Central memory CD8-positive, alpha-beta T cell (primary cell): ENCODE results near the gene VSTM1.

Experiments used
- ATAC-seq: fragments of 150-1000 bp; cut with Tn5 transposase; replicated peaks from 2 replicates; pipeline ENCODE4 v1.10.0; 2022; ENCODE audit warnings: mild to moderate bottlenecking, moderate FRiP score, moderate number of reproducible peaks; ENCODE audit not compliant: poor library complexity, severe bottlenecking; ENCODE audit errors: extremely low read depth
- DNase-seq, 2 donors: peaks; one replicate each; pipeline ENCODE4 v3.0.0; 2021; ENCODE audit warnings: low spot score in 2 of 2
- H3K27ac Mint-ChIP-seq: one replicate; pipeline ENCODE4 v1.8.0; 2022; ENCODE audit warnings: low read depth, mild to moderate bottlenecking, moderate library complexity, mixed read lengths
- H3K27me3 Mint-ChIP-seq: one replicate; pipeline ENCODE4 v1.8.0; 2022; ENCODE audit warnings: mixed read lengths
- H3K36me3 Mint-ChIP-seq: one replicate; pipeline ENCODE4 v1.8.0; 2022; ENCODE audit warnings: mild to moderate bottlenecking, moderate library complexity, mixed read lengths; ENCODE audit not compliant: insufficient read depth
- H3K4me1 Mint-ChIP-seq: one replicate; pipeline ENCODE4 v1.8.0; 2022; ENCODE audit warnings: mixed read lengths
- H3K4me3 Mint-ChIP-seq: one replicate; pipeline ENCODE4 v1.8.0; 2022; ENCODE audit warnings: mild to moderate bottlenecking, moderate library complexity, mixed read lengths
- H3K9me3 Mint-ChIP-seq: one replicate; pipeline ENCODE4 v1.8.0; 2022; ENCODE audit warnings: mixed read lengths

VSTM1 gene

DNA sequence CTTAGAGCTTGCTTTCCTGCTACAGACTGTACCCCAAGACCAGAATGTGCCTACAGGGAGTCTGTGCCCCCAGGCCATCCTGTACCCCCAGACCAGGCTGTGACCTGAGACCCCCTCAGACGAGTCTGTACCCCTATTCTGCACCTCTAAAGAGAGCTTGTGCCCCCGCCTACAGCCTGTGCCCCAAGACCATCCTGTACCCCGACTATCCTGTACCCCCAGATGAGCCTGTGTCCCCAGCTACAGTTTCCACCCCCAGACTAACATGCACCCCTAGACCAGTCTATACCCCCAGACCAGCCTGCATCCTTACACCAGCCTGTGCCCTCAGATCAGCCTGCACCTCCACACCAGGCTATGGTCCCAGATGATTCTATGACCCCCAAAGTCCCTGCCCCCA lies 70.2 kb downstream of the VSTM1 start:
- Mint-ChIP-seq H3K4me3 (no peak overlapping the region), H3K4me1 (no peaks in the 10 kb centered on the region), H3K27ac (no peak overlapping the region), H3K27me3 (peaks cover 59% of the 10 kb centered on the region), H3K9me3 (no peaks in the 10 kb centered on the region), H3K36me3 (peaks cover 2% of the 10 kb centered on the region)
- ATAC-seq (no peak), DNase-seq (no peak)

DNA sequence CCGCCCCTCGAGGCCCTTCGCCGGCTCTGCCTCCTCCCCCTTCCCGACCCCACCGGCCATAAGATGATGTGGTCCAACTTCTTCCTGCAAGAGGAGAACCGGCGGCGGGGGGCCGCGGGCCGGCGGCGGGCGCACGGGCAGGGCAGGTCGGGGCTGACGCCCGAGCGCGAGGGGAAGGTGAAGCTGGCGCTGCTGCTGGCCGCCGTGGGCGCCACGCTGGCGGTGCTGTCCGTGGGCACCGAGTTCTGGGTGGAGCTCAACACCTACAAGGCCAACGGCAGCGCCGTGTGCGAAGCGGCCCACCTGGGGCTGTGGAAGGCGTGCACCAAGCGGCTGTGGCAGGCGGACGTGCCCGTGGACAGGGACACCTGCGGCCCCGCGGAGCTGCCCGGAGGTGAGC lies 70.9 kb downstream of the VSTM1 start:
- Mint-ChIP-seq H3K4me1 (no peaks in the 10 kb centered on the region), H3K9me3 (no peaks in the 10 kb centered on the region), H3K36me3 (no peaks in the 10 kb centered on the region), H3K27ac (no peak overlapping the region), H3K27me3 (peaks cover 56% of the 10 kb centered on the region), H3K4me3 (no peak overlapping the region)
- no peak for ATAC-seq
- DNase-seq = no peak

DNA sequence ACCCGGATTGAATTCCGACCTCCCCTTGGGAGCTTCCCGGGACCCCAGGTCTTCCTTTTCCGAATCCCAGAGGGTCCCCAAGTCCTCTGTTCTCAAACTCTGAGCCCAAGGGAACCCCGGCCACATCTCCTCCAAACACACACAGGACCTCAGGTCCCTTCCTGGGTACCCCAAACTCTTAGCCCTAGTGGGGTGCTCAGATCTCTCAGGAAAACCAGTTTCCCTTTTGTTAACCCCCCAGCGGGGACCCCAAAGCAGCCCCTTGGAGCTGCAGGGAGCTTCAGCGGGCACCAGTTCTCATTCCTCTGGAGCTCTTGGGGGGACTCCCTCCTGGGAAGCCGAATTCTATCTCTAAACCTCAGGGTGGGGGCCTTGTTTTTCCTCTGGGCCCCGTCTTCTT lies 71.5 kb downstream of the VSTM1 start:
- ATAC-seq = no peak
- Mint-ChIP-seq H3K27ac (no peak overlapping the region), H3K4me3 (peak overlapping the region; percentile 60), H3K9me3 (no peaks in the 10 kb centered on the region), H3K4me1 (no peaks in the 10 kb centered on the region), H3K36me3 (no peaks in the 10 kb centered on the region), H3K27me3 (peaks cover 50% of the 10 kb centered on the region)
- no peak for DNase-seq

DNA sequence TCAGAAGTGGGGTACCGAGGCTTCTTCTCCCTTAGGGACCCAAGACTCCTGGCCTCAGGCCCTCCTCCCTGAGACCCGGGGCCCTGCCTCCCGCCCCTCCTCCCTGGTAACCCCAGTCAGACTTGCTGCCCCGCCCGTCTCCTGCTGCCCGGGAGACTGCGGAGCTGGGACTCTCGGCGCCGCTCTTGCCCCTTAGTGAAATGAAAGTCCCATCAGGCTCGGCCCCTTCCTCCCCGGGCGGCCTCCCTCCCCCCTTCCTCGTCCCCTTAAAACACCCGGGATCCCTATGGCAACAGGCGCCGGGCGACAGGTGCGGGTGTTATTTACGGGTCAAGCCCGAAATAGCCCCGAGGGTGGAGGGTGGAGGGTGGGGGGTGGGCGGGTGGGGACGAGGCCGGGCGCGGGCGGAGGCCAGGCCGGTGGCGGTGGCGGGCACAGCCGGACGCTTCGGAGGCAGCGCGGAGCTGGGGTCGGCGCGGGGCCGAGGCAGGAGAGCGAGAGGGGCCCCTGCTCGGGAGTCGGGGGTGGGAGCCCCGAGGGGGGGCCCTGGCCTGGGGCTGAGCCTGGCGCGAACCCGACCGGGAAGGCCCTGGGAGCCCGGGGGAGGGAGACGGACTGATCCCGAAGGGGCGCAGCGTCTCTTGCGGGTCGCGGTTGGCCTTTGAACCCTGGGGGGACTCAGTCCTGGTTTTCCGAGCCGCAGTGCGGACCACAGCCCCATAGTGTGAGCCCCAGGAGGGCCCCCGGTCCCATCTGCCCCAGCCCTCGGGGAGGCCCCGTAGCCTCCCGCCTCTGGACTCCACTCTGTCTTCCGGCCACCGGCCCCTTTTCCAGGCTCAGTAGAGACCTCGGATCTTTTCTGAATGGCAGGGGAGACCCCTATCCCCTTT lies 72.2 kb downstream of the VSTM1 start, which contains the start of gene CACNG6:
Gene CACNG6 (plus strand): TSS at position 414 of the 890 bp plus-strand sequence. CDS start 1,241 bp downstream, outside the sequence.
- H3K27me3 Mint-ChIP-seq = peaks cover 46% of the 10 kb centered on the region
- H3K9me3 Mint-ChIP-seq = no peaks in the 10 kb centered on the region
- H3K36me3 Mint-ChIP-seq = no peaks in the 10 kb centered on the region
- DNase-seq (no peak), ATAC-seq (no peak)
- H3K4me1 Mint-ChIP-seq = no peaks in the 10 kb centered on the region
- H3K4me3 Mint-ChIP-seq = peak within 1 kb of the TSS; percentile 60
- no peak within 1 kb of the TSS for H3K27ac Mint-ChIP-seq
